OCI-LY3 (cell line): ENCODE results near the gene PIP4K2C.

Experiments
- H2AFZ ChIP-seq: fragments of 200-600, 300-600 bp; shearing (Covaris generic); 2 replicates; pipeline ENCODE4 v1.6.0; 2014; ENCODE audit warnings: antibody characterized with exemption, low read depth, low read length
- H3K27ac ChIP-seq: fragments of 200-600, 300-600 bp; sonication (generic); 2 replicates; pipeline ENCODE4 v1.5.1; 2014; ENCODE audit warnings: mild to moderate bottlenecking, low read length, moderate library complexity, mixed read lengths
- H3K27me3 ChIP-seq: fragments of 200-600, 300-600 bp; sonication (generic); 2 replicates; pipeline ENCODE4 v1.6.1; 2014; ENCODE audit warnings: low read depth, low read length, mixed read lengths
- H3K36me3 ChIP-seq: fragments of 200-600, 300-600 bp; sonication (generic); replicated peaks from 2 replicates; pipeline ENCODE3; 2014; ENCODE audit warnings: low read depth, low read length, mixed read lengths
- H3K4me1 ChIP-seq: fragments of 300-600, 200-600 bp; sonication (generic); 2 replicates; pipeline ENCODE4 v1.6.1; 2014; ENCODE audit warnings: low read length, mixed read lengths
- H3K4me2 ChIP-seq: fragments of 200-600, 300-600 bp; sonication (generic); 2 replicates; pipeline ENCODE4 v1.6.1; 2014; ENCODE audit warnings: low read length, mixed read lengths
- H3K4me3 ChIP-seq: fragments of 300-600, 200-600 bp; sonication (generic); 2 replicates; pipeline ENCODE4 v1.5.1; 2014; ENCODE audit warnings: antibody characterized with exemption, mild to moderate bottlenecking, low read length, moderate library complexity
- H3K79me2 ChIP-seq: fragments of 300-600, 200-600 bp; shearing (Covaris generic); 2 replicates; pipeline ENCODE4 v1.6.1; 2014; ENCODE audit warnings: mild to moderate bottlenecking, low read length, mixed read lengths
- H3K9ac ChIP-seq: fragments of 300-600, 200-600 bp; shearing (Covaris generic); 2 replicates; pipeline ENCODE4 v1.6.0; 2014; ENCODE audit warnings: mild to moderate bottlenecking, low read length, moderate library complexity
- H3K9me3 ChIP-seq: fragments of 200-600, 300-600 bp; shearing (Covaris generic); 2 replicates; pipeline ENCODE4 v1.6.1; 2014; ENCODE audit warnings: low read length, mixed read lengths; ENCODE audit not compliant: insufficient read depth
- H4K20me1 ChIP-seq: fragments of 200-600, 300-600 bp; sonication (generic); 2 replicates; pipeline ENCODE4 v1.6.1; 2016; ENCODE audit warnings: low read length, mixed read lengths; ENCODE audit not compliant: insufficient read depth
- EZH2phosphoT487 ChIP-seq: fragments of 200-600 bp; shearing (Covaris generic); IDR thresholded peaks from 2 replicates; pipeline ENCODE4 v1.6.1; 2018; ENCODE audit warnings: antibody characterized with exemption, mixed run types, low read depth
- TF ChIP-seq, protein P1 (sequence below): fragments of 200-600, 300-600 bp; sonication (generic); IDR thresholded peaks from 2 replicates; pipeline ENCODE4 v1.5.1; 2014; ENCODE audit warnings: antibody characterized with exemption, low read length, low read depth

PIP4K2C gene

DNA sequence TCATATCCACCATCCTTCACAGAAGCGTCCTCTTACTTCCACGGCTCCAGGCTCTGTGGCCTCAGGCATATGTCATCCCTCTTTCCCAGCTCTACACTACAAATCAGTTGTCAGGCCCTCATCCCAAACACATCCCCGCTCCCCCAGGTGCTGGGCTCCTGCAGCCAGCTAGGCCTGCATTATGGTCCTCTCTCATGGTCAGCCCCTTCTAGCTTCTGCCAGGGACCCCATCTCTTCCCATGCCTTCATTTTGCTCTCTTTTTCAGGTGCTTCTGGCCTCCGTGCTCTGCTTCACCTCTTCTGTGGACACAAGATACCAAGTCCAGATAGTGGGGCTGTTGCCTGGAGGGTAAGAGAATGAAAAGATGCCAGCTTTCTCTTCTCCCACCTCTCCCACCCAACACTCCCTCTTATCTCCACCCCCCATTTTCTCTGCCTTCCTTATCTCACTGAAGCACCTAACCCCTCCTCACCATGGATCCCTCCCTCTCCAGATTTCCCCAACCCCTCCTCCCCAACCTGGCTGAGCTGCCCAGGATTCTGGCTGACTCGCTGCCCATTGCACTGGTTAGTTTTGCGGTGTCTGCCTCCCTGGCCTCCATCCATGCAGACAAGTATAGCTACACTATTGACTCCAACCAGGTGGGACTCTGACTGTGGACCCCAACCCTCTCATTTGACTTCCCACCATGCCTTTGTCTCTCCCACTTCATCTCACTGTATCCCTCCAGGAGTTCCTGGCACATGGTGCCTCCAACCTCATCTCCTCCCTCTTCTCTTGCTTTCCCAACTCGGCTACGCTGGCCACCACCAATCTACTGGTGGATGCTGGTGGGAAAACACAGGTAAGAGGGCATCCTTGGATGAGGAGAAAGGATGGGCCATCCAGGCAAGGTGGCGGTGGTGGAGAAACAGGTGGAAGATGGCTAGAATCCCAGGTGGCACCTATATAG lies 31.6 kb downstream of the PIP4K2C start:
- Histone ChIP-seq H3K79me2 (no peaks in the 10 kb centered on the region), H3K4me2 (no peak overlapping the region), H3K27ac (no peak overlapping the region), H3K9ac (no peak overlapping the region), H3K4me3 (no peak overlapping the region), H3K36me3 (no peaks in the 10 kb centered on the region), H3K27me3 (no peaks in the 10 kb centered on the region), H3K9me3 (no peaks in the 10 kb centered on the region), H2AFZ (no peak overlapping the region), H4K20me1 (no peaks in the 10 kb centered on the region), H3K4me1 (no peaks in the 10 kb centered on the region)
- TF ChIP-seq, protein P1, sequence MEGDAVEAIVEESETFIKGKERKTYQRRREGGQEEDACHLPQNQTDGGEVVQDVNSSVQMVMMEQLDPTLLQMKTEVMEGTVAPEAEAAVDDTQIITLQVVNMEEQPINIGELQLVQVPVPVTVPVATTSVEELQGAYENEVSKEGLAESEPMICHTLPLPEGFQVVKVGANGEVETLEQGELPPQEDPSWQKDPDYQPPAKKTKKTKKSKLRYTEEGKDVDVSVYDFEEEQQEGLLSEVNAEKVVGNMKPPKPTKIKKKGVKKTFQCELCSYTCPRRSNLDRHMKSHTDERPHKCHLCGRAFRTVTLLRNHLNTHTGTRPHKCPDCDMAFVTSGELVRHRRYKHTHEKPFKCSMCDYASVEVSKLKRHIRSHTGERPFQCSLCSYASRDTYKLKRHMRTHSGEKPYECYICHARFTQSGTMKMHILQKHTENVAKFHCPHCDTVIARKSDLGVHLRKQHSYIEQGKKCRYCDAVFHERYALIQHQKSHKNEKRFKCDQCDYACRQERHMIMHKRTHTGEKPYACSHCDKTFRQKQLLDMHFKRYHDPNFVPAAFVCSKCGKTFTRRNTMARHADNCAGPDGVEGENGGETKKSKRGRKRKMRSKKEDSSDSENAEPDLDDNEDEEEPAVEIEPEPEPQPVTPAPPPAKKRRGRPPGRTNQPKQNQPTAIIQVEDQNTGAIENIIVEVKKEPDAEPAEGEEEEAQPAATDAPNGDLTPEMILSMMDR = no peak
- no peak for TF ChIP-seq EZH2phosphoT487

DNA sequence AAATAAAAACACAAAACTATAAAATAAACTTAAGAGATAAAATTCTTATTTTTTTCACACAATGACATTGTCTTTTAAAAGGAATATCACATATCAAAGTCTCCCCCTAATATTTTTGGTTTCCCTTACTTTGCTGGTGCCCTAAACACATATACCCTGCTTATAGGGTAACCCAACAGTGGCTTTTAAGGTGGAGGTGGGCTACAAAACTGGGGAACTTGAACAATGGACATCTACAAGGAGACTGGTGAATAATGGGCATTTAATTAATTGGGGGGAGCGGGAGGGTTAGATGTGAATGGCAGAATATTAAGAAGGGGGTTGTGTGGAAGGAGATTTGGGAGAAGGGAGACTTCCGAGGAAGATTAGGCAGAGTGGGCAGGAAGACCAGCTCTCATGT lies 32.4 kb downstream of the PIP4K2C start:
- Histone ChIP-seq H3K9me3 (no peaks in the 10 kb centered on the region), H3K79me2 (no peaks in the 10 kb centered on the region), H3K4me1 (no peaks in the 10 kb centered on the region), H3K27ac (no peak overlapping the region), H2AFZ (no peak overlapping the region), H4K20me1 (no peaks in the 10 kb centered on the region), H3K4me2 (no peak overlapping the region), H3K4me3 (no peak overlapping the region), H3K36me3 (no peaks in the 10 kb centered on the region), H3K9ac (no peak overlapping the region), H3K27me3 (no peaks in the 10 kb centered on the region)
- TF ChIP-seq, protein P1 = no peak
- TF ChIP-seq EZH2phosphoT487 = no peak

DNA sequence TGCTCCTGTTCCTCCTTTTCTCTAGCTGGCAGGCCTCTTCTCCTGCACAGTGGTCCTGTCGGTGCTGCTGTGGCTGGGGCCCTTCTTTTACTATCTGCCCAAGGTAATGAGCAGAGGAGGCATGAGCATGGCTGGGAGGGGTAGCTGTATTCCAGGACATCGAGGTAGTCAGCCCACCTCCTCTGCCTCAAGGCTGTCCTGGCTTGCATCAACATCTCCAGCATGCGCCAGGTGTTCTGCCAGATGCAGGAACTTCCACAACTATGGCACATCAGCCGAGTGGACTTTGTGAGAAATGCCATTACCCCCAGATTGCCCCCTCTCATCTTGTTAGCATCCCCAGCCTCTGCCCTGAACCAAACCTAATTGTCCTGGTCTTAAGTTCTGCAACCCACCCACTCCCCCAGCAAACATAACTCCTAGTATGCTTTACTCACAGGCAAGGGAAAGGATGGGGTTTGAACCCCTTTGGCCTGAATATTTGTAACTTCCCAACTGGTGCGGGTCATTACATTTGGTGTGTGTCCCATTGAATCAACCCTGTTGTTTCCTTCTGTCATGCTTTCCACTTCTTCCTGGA lies 32.9 kb downstream of the PIP4K2C start:
- Histone ChIP-seq H3K4me2 (no peak overlapping the region), H3K27me3 (no peaks in the 10 kb centered on the region), H3K79me2 (no peaks in the 10 kb centered on the region), H4K20me1 (no peaks in the 10 kb centered on the region), H3K9ac (no peak overlapping the region), H3K27ac (no peak overlapping the region), H3K36me3 (no peaks in the 10 kb centered on the region), H2AFZ (no peak overlapping the region), H3K4me3 (no peak overlapping the region), H3K9me3 (no peaks in the 10 kb centered on the region), H3K4me1 (no peaks in the 10 kb centered on the region)
- no peak for TF ChIP-seq EZH2phosphoT487
- TF ChIP-seq, protein P1 = no peak

- Histone ChIP-seq H3K4me3 (no peak overlapping the region), H3K4me2 (no peak overlapping the region), H3K36me3 (no peaks in the 10 kb centered on the region), H2AFZ (no peak overlapping the region), H4K20me1 (no peaks in the 10 kb centered on the region), H3K9ac (no peak overlapping the region), H3K4me1 (no peaks in the 10 kb centered on the region), H3K27me3 (no peaks in the 10 kb centered on the region), H3K27ac (no peak overlapping the region), H3K79me2 (no peaks in the 10 kb centered on the region), H3K9me3 (no peaks in the 10 kb centered on the region)
- no peak for TF ChIP-seq EZH2phosphoT487
- TF ChIP-seq, protein P1 = no peak
Observed at GRCh38 chr12:57624441-57625220, 33.6 kb downstream of the PIP4K2C start.
